IPS DF 4.7 (cell line): ENCODE measurements around the gene ANKRD13D.

Experiments
- DNase-seq: peaks from one replicate; pipeline ENCODE4 v3.0.0-alpha.2; 2013; ENCODE audit warnings: low spot score; ENCODE audit errors: extremely low read depth

Gene ANKRD13D

DNA sequence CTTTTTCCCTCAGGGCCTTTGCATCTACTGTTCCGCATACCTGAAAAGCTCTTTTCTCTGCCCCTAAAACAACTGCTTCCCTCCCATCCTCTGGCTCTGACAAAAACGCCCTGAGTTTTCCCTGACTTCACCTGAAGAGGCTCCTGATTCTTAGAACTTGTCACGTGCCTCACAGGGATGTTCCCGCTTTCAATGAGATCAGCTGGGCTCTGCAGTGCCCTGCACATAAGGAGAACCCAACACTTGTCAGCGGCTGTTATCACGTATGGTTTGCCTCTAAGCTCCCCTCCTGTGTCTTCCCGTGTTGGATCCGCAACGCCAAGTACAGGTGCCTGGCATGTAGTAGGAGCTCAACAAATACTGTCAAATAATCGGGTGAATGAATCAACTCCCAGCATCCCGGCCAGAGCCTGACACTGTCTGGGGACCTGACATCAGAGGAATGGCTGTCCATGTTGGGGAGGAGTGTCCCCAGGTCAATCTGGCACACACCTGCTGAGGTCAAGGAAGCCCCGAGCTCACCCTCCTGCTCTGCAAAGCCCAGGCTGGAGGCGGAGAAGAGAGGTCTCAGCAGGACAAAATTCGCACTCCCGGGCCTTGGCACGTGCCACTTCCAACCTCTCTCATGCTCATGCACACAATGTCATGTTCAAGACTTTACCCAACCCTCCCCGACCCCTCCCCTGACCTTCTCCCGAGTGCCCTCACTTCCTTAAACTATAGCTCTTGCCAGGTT lies 27.0 kb upstream of the ANKRD13D start:
- DNase-seq, result no peak

DNA sequence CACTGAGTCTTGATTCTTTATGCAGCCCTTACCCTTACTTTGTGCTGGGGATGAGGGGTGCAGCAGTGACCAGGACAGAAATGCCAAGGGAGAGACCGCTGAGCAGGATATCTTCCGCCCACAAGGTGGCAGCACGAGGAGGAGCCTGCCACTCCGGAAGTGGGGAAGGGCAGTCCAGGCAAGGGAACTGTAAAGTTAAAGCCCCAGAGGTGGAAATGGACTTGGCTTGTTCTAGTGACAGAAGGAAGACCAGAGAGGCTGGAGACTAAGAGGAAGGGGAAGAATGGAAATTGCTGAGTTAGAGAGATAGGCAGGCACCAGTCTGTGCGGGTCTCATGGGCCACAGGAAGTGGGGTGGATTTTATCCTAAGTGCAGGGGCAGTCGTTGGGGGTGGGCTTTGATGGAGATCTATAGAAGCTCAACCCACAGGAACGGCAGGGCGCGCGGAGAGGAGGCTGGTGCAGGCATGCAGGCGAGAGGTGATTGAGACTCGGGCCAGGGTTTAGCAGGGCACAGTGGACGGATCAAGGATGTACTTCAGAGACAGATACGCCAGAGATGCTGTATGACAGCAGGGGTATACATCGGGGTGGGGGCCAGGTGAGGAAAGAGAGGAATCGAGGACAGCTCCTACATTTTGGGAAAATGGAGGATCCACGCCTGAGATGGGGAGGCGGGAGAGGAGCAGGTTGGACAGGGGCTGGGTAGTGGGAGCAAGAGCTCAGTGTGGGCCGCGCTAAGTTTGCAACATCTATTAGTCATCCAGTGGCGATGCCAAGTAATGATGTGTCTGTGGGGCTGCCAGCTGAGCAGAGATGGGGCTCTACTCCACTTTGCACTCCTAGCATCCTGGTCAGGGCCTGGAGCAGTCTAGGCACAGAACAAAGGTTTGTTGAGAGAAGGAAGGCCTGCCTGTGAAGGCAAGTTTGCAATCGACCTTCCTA lies 26.1 kb upstream of the ANKRD13D start:
- DNase-seq, result no peak

DNA sequence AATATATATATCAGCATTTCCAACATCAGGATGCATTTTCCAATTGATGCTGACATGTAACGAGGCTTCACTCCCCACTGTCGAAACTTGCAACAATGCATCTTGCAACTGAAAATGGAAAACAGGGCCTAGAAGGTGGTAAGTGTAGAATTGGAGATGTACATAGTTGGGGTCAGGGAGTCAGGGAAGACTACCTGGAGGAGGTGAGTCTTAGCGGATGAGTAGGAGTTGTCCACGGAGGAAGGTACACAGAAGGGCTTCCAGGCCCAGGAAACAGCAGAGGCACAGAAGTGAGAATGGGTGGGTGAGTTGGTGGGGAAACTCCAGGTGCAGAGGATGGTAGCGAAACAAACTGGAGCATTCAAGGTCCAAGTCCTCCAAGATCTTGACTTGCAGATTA lies 24.8 kb upstream of the ANKRD13D start:
- DNase-seq, result no peak

DNA sequence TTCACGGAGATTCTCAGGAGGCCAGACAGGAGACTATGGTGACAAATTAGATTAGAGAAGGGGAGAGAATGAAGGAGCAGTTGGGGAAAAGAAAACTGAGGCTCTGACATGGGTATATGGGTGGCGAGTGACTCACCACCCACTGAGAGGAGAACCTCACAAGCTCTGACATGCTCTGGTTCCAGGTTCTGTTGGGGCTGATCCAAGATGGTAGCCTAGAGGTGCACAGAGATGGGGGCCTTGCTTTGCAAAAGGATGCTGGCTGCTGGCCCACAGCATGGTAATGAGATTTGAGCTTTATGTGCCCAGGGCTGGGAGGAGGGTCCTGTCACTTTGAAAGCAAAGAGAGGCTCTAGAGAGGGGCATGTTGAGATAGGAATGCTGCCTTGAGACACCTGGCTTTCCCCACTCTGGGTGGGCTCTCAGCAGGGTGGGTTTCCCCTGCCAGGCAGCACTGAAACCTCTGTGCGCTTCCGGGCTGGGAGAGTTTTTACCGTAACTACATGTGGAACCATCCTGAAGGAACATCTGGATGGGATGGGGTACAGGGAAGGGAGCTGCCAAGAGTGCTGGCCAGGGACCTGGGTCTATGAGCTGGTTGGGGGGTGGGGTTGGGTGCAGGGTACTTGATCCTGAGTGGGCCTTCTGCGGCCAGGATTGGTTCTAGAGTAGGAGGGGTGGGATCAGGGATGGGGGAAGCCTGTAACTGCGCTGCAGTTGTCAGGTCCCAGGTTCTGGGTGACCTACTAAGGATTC lies 24.0 kb upstream of the ANKRD13D start:
- DNase-seq, result no peak

DNA sequence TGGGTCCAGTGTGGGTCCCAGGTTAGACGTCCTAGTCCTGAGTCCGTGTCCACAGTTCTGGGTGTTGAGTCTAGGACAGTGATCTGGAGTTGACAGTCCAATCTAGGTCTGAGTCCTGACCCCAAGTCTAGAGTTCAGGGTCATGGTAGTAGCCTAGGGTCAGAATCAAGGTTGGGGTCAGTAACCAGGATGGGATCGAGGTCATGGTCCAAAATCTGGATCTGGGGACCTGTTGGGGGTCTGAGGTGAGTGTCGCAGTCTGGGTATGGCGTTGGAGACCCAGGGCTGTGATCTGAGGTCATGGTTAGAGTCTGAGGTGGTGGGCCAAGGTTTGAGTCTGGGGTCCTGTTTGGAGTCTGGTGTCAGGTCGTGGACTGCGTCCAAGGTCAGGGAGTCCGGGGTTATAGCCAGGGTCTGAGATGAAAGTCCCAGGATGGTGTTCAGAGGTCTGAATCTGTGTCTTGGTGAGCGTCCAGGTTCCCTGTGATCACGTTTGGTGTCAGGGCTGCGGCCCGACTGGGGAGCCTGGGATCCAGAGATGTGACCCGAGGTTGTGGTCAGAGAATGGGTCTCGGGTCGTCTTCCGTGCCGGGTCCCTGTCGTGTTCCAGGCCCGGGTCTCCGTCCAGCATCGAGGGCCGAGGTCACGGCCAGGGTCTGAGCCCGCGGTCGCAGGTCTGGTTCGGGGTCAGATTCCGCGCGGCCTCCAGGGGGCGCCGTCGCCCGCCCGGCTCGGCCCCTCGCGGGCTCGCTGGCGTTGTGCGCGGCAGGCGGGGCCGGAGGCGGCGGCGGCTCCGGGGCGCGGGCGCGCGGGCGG lies 23.3 kb upstream of the ANKRD13D start:
- DNase-seq, result no peak

DNA sequence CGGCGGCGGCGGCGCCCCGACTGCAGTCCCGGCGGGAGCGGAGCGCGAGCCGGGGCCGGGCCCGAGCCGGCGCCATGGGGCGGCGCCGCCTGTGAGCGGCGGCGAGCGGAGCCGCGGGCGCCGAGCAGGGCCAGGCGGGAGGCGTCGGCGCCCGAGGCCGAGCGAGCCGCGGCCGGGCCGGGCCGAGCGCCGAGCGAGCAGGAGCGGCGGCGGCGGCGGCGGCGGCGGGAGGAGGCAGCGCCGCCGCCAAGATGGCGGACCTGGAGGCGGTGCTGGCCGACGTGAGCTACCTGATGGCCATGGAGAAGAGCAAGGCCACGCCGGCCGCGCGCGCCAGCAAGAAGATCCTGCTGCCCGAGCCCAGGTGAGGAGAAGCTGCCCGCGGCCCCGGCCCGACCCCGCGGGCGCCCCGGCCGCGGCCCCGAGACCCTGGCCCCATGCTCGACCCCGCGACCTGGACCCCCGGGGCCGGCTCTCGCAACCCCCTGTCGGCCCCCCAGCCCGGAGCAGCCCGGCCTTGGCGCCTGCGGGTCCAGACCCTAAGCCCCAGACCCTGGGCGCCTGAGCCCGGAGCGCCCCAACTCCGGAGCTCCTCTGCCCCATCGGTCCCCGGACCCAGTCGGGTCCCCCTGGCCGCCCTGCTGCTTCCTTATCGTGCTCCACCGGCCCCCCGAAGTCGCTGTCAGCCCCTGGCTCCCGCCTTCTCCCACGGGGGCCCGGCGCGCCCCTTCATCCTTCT lies 22.5 kb upstream of the ANKRD13D start, which contains the start of gene GRK2:
Gene GRK2, plus strand, starts transcription at position 25 of the 739 bp plus-strand sequence. Its CDS starts 227 bp downstream, at position 252.
- DNase-seq, result no peak

DNA sequence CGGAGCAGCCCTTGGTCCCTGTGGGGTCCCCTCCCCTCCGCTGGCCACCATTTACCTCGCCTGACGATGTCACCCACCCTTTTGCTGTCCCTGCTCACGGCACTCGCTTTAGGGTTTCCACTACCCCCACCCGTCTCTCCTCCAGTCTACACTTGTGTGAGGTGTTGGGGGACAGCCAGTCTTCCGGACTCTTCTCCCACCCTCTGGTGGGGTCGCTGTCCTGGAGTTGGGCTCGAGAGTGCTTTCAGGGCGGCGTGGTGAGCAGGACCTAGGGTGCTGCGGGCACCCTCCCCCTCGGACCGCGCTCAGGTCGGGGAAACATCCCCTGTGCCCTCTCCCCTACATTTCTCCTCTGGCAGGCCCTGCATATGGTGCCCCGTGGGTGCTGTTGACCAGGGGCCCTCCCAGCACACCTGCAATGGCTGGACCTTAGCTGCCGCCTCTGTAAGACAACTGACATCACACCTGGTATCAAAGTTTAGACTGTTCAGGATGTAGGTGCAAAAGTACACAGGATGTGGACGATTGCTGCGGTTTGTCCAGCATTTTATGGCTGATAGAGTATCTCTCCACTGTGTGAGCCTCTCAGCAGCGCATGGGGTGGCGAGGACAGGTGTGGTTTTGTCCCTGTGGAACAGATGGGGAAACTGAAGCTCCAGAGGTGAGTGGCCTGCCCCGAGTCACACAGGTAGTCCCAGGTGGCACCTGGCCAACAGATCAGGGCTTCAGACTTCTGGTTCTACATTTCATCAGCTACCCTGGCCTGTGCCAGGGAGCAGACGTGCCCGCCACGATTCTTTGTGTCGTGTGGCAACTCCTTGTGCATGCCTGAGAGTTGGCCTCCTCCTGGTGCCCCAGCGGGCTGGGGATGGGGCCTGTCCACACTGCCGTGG lies 21.7 kb upstream of the ANKRD13D start:
- DNase-seq, result no peak

DNA sequence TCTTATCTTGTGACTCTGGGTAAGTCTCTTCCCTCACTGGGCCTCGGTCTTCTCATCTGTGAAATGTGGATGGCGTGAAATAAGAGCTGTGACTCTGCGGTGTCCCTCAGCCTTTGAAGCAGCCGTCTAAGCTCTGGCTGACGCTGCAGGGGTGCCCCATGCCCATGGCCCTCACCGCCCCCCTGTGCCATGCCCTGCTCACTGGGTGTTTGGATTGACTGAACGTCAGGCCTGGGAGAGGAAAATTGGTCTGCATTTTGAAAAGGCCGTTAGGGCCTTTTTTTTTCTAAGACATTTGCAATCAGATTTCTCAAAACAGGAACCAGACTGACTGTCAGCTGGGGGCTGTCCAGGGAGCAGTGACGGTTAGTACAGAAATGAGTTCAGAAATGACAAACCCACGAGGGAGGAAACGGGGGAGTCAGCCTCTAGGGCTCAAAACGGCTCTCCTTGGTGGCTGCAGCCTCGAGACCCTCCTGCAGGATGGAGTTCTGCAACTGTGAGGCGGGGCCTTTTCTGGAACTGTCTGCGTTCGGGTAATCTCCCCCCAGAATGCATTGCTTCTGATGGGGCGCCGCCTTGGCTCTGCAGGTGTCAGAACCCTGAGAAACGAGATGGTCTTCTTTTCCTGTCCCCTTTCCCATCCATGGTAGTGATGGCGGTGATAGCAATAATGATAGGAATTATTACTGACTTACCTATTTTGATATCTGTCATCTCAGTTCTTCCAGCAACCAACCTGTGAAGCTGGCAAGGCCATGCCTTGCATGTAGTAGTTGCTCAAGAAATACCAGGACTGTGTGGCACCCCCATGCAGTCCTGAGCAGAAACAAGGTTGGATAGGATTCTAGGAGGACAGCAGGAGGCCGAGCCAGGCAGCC lies 20.8 kb upstream of the ANKRD13D start:
- DNase-seq, result no peak

DNA sequence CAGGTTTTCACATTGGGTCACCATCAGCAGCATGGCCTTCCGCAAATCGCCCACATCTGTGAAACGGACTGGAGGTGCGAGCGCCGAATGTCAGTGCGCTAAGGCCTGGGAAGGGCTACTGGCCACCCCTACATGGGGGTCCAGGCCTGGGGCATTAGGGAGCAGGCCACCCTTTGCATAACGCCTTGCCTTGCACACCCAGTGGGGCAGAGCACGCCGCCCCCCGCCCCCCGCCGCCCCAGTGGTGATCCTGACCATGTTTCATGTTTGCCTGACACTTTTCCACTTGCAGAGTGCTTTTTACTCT lies 20.2 kb upstream of the ANKRD13D start:
- no peak for DNase-seq

DNA sequence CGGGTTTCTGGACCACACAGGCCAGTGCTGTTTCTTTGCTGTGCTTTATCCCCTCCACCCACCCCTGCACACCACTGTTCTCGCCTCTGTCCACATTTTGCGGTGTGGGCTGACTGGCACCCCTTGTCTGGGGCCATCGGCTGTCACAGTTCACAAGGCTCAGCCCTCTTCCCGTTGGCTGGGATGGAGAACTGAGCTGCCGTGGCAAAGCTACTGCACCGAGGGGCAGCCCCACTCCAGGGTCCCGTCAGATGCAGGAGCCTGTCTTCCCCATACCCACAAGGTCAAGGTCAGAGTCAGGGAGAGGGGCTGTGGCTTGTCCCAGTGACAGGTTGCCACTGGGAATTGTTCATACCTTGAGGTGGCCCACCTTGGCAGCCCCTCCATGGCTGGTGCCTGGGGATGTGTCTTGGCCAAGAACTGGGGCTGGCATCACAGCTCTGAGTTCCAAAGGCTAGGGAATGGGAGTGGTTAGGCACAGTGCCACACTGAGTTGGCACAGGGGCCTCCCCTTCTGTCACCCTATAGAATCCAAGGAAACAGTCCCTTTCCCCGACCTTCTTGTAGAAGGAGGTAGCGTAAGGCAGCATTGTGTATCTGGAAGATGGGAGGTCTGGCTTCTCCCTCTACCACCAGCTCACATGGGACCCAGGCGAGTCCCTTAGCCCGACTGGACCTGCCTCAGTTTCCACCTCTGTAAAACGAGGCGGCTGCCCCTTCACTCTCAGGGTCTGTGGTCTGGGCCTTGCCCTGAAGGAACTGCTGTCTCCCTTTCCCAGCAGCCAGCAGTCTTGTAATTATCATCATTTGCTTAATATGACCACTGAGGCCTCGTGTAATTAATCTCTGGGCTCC lies 19.5 kb upstream of the ANKRD13D start:
- DNase-seq, result no peak

DNA sequence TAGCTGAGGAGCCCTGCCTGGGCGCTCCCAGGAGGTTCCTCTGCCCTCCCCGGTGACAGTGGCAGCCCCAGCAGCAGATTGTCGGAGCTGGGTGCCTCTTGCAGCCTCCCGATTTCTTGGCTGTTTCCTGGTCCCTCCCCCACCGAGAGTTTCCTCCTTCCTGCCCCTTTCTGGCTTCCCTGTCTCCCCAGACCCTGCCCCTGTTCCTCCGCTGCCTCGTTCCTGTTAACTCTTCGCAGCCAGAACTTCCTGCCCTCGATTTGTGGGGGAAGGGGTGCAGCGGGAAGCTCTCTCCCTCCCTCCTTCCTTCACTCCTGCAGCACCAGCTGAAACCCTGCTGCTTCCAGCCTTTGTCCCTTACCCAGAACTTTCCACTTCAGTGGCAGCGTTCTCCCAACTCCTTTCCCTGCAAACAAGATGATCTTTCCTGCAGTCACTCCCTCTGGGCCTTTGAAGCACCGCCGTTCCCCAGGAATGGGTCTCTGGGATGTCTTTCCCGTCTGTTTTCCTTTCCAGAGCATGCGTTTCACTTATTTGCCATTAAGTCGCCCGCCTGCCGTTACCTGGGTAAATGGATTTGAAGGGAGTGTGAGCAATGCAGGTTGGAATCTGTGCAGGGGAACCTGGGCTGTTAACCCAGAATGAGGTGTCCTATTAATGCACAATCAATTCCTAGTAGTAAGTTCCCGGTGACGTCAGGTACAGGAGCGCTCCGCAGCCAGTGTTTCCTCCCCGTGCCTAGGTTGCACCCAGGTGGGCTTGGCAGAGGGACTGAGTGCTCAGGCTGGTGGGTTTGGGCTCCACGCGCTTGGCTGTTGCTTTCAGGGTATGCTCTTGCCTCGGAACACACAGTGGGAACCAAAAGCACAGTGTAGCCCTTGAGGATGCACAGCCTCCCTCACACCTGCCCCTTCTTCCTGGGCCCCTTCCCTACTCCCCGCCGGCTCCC lies 18.6 kb upstream of the ANKRD13D start:
- DNase-seq, result no peak

DNA sequence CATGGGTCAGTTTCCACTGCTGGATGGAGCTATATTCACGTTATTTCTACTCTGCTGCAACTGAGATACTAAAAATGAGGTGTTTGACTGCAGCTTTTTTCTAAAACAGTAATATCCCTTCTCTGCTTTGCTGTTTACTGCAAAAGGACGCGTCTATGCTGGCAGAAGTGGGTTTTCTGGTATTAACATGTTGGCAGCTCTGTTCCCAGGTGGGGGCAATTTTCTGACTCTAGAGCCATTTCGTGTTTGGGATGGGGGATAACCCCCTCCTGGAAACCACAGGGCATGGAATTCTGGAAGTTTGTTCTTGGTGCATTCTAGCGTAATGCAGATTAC lies 17.9 kb upstream of the ANKRD13D start:
- no peak for DNase-seq

DNA sequence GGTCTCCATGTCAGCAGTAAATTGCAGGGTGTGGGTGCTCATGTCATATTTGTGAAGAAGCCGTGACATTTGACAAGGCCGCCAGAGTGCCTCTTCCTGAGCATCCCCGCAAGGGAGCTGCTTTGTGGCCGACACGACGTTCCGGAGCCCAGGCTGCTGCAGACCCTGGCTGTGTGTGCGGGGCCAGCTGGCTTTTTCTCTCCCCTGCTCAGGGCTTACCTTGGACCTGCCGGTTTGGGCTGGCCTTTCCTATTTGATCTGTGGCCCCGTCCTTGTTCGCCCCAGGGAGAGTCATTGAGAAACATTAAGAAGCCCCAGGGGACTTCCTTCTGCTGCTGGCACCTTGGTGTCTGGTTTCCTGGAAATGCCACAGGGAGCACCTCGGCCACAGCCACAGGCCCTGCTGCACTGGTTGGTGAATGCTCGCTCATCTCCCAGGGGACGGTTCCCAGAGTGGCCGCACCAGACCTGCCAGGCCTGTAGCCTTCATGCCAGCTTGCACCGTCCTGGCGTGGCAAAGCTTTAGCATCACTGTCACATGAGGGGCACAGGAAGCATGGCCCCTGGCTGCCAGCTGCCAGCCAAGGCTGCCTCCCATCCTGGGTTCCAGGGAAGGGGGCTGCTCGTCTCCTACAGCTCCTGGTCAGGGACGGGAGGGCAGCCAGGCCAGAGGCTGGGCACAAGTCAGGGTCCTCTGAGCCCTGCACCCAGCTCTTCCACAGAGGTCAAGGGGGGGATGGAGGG lies 17.4 kb upstream of the ANKRD13D start:
- DNase-seq, result no peak

DNA sequence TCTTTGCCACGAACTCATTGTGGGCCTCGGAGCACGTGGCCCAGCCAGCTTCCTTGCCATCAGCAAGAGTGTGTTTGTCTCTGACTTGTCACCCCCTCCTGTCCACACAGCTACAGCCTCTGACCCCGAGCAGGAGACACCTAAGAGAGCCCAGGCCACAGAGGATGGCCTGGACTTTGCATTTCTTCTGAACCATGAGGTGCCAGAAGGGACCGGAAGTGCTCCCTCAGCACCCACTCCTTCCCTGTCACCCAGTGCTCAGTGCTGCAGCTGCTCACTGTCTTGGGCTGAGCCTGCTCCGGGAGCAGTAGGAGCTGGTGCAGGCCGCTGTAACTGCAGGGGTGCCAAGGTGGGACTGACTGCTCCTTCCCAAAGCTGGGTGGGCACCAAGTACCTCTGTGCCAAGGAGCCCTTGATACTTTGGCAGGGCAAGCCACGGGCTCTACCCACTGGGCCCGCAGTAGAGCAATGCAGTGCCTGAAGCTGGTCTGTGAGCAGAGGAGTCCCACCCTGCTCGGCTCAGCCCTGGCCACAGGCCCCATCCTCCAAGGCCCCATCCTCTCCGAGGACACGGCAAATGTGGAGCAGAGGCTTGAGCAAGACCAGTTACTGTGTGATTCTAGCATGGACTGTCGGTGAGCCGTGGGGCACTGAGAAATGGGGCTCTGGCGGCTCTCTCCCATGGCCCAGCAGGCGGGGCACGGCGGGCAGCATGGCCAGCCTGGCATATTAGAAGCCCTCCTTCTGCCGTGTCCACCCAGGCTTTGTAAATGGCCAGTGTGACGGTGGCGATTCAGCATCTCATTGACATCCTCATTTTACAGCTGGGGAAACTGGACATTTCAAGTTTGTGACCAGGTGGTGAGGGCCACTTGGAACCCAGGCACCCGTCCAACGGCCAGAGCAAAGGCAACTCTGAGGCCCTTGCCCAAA lies 16.5 kb upstream of the ANKRD13D start:
- no peak for DNase-seq
